ENCODE results near the gene KRTAP12-3.
"Not testable (repeated sequence)": the region's sequence is repeated elsewhere in the genome, so short reads cannot be mapped to it uniquely, and the experiment has no call there.

The KRTAP12-3 gene

GRCh38 chr21:44636209-44637017, 21.3 kb upstream of the KRTAP12-3 start:
- H3K4me1 ChIP-seq (ENCODE audit: insufficient read depth, low read length, severe bottlenecking), result no peaks in the 10 kb centered on the region
- no peaks in the 10 kb centered on the region for H3F3A ChIP-seq (ENCODE audit: insufficient read depth, low read length)
- no peaks in the 10 kb centered on the region for H3K9me2 ChIP-seq (ENCODE audit: low read depth, low read length)
- H3K9ac ChIP-seq (ENCODE audit: low read length), result no peak overlapping the region
- no peak overlapping the region for H3K4me3 ChIP-seq (ENCODE audit: low read depth, low read length, poor library complexity, severe bottlenecking)
- H3K36me3 ChIP-seq (ENCODE audit: insufficient read depth, low read length), result no peaks in the 10 kb centered on the region
- no peak overlapping the region for H2AFZ ChIP-seq (ENCODE audit: low read length)
- no peak overlapping the region for H3K4me2 ChIP-seq (ENCODE audit: low read length)
- H3K79me2 ChIP-seq (ENCODE audit: insufficient read depth, low read length), result no peaks in the 10 kb centered on the region
- H4K20me1 ChIP-seq (ENCODE audit: insufficient read depth, low read length), result no peaks in the 10 kb centered on the region
- no peak overlapping the region for H3K27ac ChIP-seq (ENCODE audit: low read depth, low read length, poor library complexity, severe bottlenecking)
- H3K9me3 ChIP-seq (ENCODE audit: low read length), result 0 out of 2 replicates have a peak, but pooled peaks cover 3% of the 10 kb centered on the region
- no peaks in the 10 kb centered on the region for H3K27me3 ChIP-seq (ENCODE audit: insufficient read depth, low read length)
- TF ChIP-seq CTCF (IDR thresholded peaks at IDR 0.05; ENCODE audit: low read length), result no peak
- no peak for TF ChIP-seq EZH2 (IDR thresholded peaks at IDR 0.05; ENCODE audit: borderline replicate concordance, low read length)

DNA sequence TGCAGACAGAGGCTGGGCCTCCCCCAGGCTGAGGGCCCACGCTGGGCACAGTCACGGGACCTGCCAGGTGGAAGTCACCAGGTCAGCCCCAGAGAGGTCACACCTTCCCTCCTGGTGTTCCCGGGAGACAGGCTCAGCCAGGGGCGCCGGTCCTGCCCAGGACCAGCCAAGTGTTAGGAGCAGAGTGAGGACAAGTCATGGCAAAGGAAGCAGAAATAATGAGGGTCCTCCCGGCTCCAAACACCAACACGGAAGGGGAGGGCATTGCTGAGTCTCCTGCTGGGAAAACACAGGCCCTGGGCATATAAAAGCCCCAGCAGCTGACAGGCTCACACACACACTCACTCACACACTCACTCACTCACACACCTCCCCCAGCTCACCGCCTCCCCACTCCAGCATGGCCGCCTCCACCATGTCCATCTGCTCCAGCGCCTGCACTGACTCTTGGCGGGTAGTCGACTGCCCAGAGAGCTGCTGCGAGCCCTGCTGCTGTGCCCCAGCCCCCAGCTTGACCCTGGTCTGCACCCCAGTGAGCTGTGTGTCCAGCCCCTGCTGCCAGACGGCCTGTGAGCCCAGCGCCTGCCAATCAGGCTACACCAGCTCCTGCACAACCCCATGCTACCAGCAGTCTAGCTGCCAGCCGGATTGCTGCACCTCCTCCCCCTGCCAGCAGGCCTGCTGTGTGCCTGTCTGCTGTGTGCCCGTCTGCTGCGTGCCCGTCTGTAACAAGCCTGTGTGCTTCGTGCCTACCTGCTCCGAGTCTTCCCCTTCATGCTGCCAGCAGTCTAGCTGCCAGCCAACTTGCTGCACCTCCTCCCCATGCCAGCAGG, 20.5 kb upstream of the KRTAP12-3 start, which contains the start of gene KRTAP10-10:
Gene KRTAP10-10, plus strand, starts transcription at position 339 of the 833 bp plus-strand sequence. Its CDS starts 62 bp downstream, at position 401.
- Histone ChIP-seq H3K9me2 (ENCODE audit: low read depth, low read length) (no peaks in the 10 kb centered on the region), H3K9ac (ENCODE audit: low read length) (no peak within 1 kb of the TSS), H3K4me3 (ENCODE audit: low read depth, low read length, poor library complexity, severe bottlenecking) (no peak within 1 kb of the TSS), H3K79me2 (ENCODE audit: insufficient read depth, low read length) (no peaks in the 10 kb centered on the region), H4K20me1 (ENCODE audit: insufficient read depth, low read length) (no peaks in the 10 kb centered on the region), H3K4me1 (ENCODE audit: insufficient read depth, low read length, severe bottlenecking) (no peaks in the 10 kb centered on the region), H3F3A (ENCODE audit: insufficient read depth, low read length) (no peaks in the 10 kb centered on the region), H2AFZ (ENCODE audit: low read length) (no peak within 1 kb of the TSS), H3K36me3 (ENCODE audit: insufficient read depth, low read length) (no peaks in the 10 kb centered on the region), H3K4me2 (ENCODE audit: low read length) (no peak within 1 kb of the TSS), H3K27ac (ENCODE audit: low read depth, low read length, poor library complexity, severe bottlenecking) (no peak within 1 kb of the TSS), H3K27me3 (ENCODE audit: insufficient read depth, low read length) (no peaks in the 10 kb centered on the region), H3K9me3 (ENCODE audit: low read length) (0 out of 2 replicates have a peak, but pooled peaks cover under 1% of the 10 kb centered on the region)
- TF ChIP-seq CTCF (IDR thresholded peaks at IDR 0.05; ENCODE audit: low read length) (no peak), EZH2 (IDR thresholded peaks at IDR 0.05; ENCODE audit: borderline replicate concordance, low read length) (no peak)

DNA sequence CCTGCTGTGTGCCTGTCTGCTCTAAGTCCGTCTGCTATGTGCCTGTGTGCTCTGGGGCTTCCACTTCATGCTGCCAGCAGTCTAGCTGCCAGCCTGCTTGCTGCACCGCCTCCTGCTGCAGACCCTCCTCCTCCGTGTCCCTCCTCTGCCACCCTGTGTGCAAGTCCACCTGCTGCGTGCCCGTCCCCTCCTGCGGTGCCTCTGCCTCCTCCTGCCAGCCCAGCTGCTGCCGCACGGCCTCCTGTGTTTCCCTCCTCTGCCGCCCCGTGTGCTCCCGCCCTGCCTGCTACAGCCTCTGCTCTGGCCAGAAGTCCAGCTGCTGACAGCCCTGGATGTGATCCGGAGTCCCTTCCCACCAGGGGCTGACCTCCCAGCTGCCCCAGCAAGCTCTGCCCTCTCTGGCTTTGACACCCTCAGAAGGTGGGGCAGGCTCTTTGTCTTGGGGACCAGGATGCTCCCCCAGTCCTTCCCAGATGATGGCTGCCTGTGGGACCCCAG, 19.8 kb upstream of the KRTAP12-3 start:
- not testable (repeated sequence) for H3K4me2 ChIP-seq (ENCODE audit: low read length); H2AFZ ChIP-seq (ENCODE audit: low read length); H3K27me3 ChIP-seq (ENCODE audit: insufficient read depth, low read length); H3K9me2 ChIP-seq (ENCODE audit: low read depth, low read length); H3K36me3 ChIP-seq (ENCODE audit: insufficient read depth, low read length); H3K4me1 ChIP-seq (ENCODE audit: insufficient read depth, low read length, severe bottlenecking); H3F3A ChIP-seq (ENCODE audit: insufficient read depth, low read length); H3K9ac ChIP-seq (ENCODE audit: low read length); H3K79me2 ChIP-seq (ENCODE audit: insufficient read depth, low read length); H4K20me1 ChIP-seq (ENCODE audit: insufficient read depth, low read length); H3K4me3 ChIP-seq (ENCODE audit: low read depth, low read length, poor library complexity, severe bottlenecking); H3K9me3 ChIP-seq (ENCODE audit: low read length); H3K27ac ChIP-seq (ENCODE audit: low read depth, low read length, poor library complexity, severe bottlenecking)

GRCh38 chr21:44638506-44639330, 19.0 kb upstream of the KRTAP12-3 start:
- not testable (repeated sequence) for H3K9me3 ChIP-seq (ENCODE audit: low read length); H3F3A ChIP-seq (ENCODE audit: insufficient read depth, low read length); H3K79me2 ChIP-seq (ENCODE audit: insufficient read depth, low read length); H4K20me1 ChIP-seq (ENCODE audit: insufficient read depth, low read length); H3K27ac ChIP-seq (ENCODE audit: low read depth, low read length, poor library complexity, severe bottlenecking); H3K27me3 ChIP-seq (ENCODE audit: insufficient read depth, low read length); H3K36me3 ChIP-seq (ENCODE audit: insufficient read depth, low read length); H2AFZ ChIP-seq (ENCODE audit: low read length); H3K4me2 ChIP-seq (ENCODE audit: low read length); H3K9me2 ChIP-seq (ENCODE audit: low read depth, low read length); H3K9ac ChIP-seq (ENCODE audit: low read length); H3K4me3 ChIP-seq (ENCODE audit: low read depth, low read length, poor library complexity, severe bottlenecking); H3K4me1 ChIP-seq (ENCODE audit: insufficient read depth, low read length, severe bottlenecking)
